HG03460 (cell line): ENCODE results near the gene BCL11B.

ENCODE experiments used
- ATAC-seq: cut with Tn5 transposase; IDR thresholded peaks from one replicate; pipeline ENCODE4 v1.9.1; 2021; ENCODE audit not compliant: unreplicated experiment

The BCL11B gene

GRCh38 chr14:99287269-99287942 is 15.4 kb upstream of the BCL11B start:
- ATAC-seq, result peak; percentile 75

GRCh38 chr14:99286761-99287160 is 14.8 kb upstream of the BCL11B start:
- peak; percentile 63 for ATAC-seq

- no peak for ATAC-seq
These were observed 12.4 kb upstream of the BCL11B start for GRCh38 chr14:99284254-99285004.

- ATAC-seq, result no peak
These were observed 10.5 kb upstream of the BCL11B start for GRCh38 chr14:99282261-99283050.

GRCh38 chr14:99281396-99281795 is 9.4 kb upstream of the BCL11B start:
- no peak for ATAC-seq

- ATAC-seq, result no peak
These were observed 8.9 kb upstream of the BCL11B start for GRCh38 chr14:99280852-99281251.

- no peak for ATAC-seq
These were observed 8.2 kb upstream of the BCL11B start for GRCh38 chr14:99280066-99280731.

GRCh38 chr14:99278836-99279235 is 6.8 kb upstream of the BCL11B start:
- no peak for ATAC-seq

- ATAC-seq, result no peak
These were observed 5.5 kb upstream of the BCL11B start for GRCh38 chr14:99277530-99277929.

- ATAC-seq, result no peak
These were observed 4.5 kb upstream of the BCL11B start for GRCh38 chr14:99276482-99276881.

GRCh38 chr14:99275222-99275584 is 3.2 kb upstream of the BCL11B start:
- ATAC-seq, result no peak

GRCh38 chr14:99274346-99275221 is 2.6 kb upstream of the BCL11B start:
- ATAC-seq, result no peak

- ATAC-seq, result no peak
These were observed 1.9 kb upstream of the BCL11B start for GRCh38 chr14:99273766-99274345.

GRCh38 chr14:99272899-99273765 is 1.1 kb upstream of the BCL11B start:
- no peak for ATAC-seq

- ATAC-seq, result no peak
These were observed 568 bp upstream of the BCL11B start for GRCh38 chr14:99272632-99272898.

GRCh38 chr14:99271221-99271941 is 616 bp downstream of the BCL11B start:
- no peak for ATAC-seq

- ATAC-seq, result no peak
These were observed 1.4 kb downstream of the BCL11B start for GRCh38 chr14:99270458-99271220.
